ENCODE results near the gene NOMO2.
"Not testable (repeated sequence)": the region's sequence is repeated elsewhere in the genome, so short reads cannot be mapped to it uniquely, and the experiment has no call there.

- TF ChIP-seq CTCF (IDR thresholded peaks at IDR 0.05; ENCODE audit: borderline replicate concordance, extremely low read depth, low read length, poor library complexity, severe bottlenecking); EZH2 (IDR thresholded peaks at IDR 0.05; ENCODE audit: borderline replicate concordance, low read depth, low read length, severe bottlenecking): not testable (repeated sequence)
Measured at GRCh38 chr16:18401851-18402657, 159.8 kb downstream of the NOMO2 start.

Data from DND-41 (cell line).